Trophoblast cell (in vitro differentiated cells and primary cell): Measurements from ENCODE around the gene MPP3.

ENCODE experiments used
- DNase-seq, 2 donors: peaks; one replicate each; pipeline ENCODE4 v3.0.0-alpha.2; 2016
- H2AFZ ChIP-seq: 2 replicates; pipeline ENCODE4 v1.6.1; 2013; ENCODE audit warnings: low read length, moderate library complexity, mild to moderate bottlenecking; ENCODE audit not compliant: insufficient read depth, poor library complexity
- H2AK5ac ChIP-seq: 2 replicates; pipeline ENCODE4 v1.6.1; 2013; ENCODE audit warnings: mild to moderate bottlenecking, low read length
- H2BK120ac ChIP-seq: 2 replicates; pipeline ENCODE4 v1.6.1; 2013; ENCODE audit warnings: low read length, mild to moderate bottlenecking, moderate library complexity; ENCODE audit not compliant: insufficient read depth, poor library complexity
- H2BK12ac ChIP-seq: 2 replicates; pipeline ENCODE4 v1.6.1; 2013; ENCODE audit warnings: mild to moderate bottlenecking, low read length, moderate library complexity
- H2BK5ac ChIP-seq: 2 replicates; pipeline ENCODE4 v1.6.1; 2013; ENCODE audit warnings: low read length, low read depth, moderate library complexity, mild to moderate bottlenecking; ENCODE audit not compliant: poor library complexity
- H3K14ac ChIP-seq: 2 replicates; pipeline ENCODE4 v1.6.1; 2013; ENCODE audit warnings: mild to moderate bottlenecking, low read length
- H3K18ac ChIP-seq: 2 replicates; pipeline ENCODE4 v1.6.1; 2013; ENCODE audit warnings: mild to moderate bottlenecking, low read length
- H3K23ac ChIP-seq: 2 replicates; pipeline ENCODE4 v1.6.1; 2013; ENCODE audit warnings: low read length
- H3K27ac ChIP-seq: 2 replicates; pipeline ENCODE4 v1.5.1; 2013; ENCODE audit warnings: low read depth, mild to moderate bottlenecking, inconsistent platforms, low read length, moderate library complexity
- H3K27me3 ChIP-seq: 2 replicates; pipeline ENCODE4 v1.6.1; 2013; ENCODE audit warnings: inconsistent platforms, mild to moderate bottlenecking, low read length, moderate library complexity; ENCODE audit not compliant: insufficient read depth
- H3K36me3 ChIP-seq, 2 experiments: 1 replicate in 1 of 2; 2 replicates in 1 of 2; pipeline ENCODE4 v1.6.1; 2013; ENCODE audit warnings: low read length in 2 of 2, mild to moderate bottlenecking in 2 of 2, moderate library complexity in 1 of 2; ENCODE audit not compliant: insufficient read depth in 2 of 2, control insufficient read depth in 1 of 2
- H3K4ac ChIP-seq: 2 replicates; pipeline ENCODE4 v1.6.1; 2013; ENCODE audit warnings: low read depth, mild to moderate bottlenecking, low read length, moderate library complexity
- H3K4me1 ChIP-seq, 2 experiments: 1 replicate in 1 of 2; 2 replicates in 1 of 2; pipeline ENCODE4 v1.6.1; 2013; ENCODE audit warnings: low read length in 2 of 2, mild to moderate bottlenecking in 2 of 2, moderate library complexity in 1 of 2; ENCODE audit not compliant: insufficient read depth in 2 of 2, control insufficient read depth in 1 of 2
- H3K4me2 ChIP-seq: 2 replicates; pipeline ENCODE4 v1.6.1; 2013; ENCODE audit warnings: inconsistent platforms, mild to moderate bottlenecking, low read length, moderate library complexity
- H3K4me3 ChIP-seq: 2 replicates; pipeline ENCODE4 v1.5.1; 2013; ENCODE audit warnings: mild to moderate bottlenecking, low read depth, low read length, inconsistent platforms
- H3K79me1 ChIP-seq: one replicate; pipeline ENCODE4 v1.6.1; 2013; ENCODE audit warnings: low read length
- H3K79me2 ChIP-seq: 2 replicates; pipeline ENCODE4 v1.6.1; 2013; ENCODE audit warnings: low read length, mild to moderate bottlenecking; ENCODE audit not compliant: control insufficient read depth, insufficient read depth, poor library complexity
- H3K9ac ChIP-seq: 2 replicates; pipeline ENCODE4 v1.6.1; 2013; ENCODE audit warnings: mild to moderate bottlenecking, low read length
- H3K9me3 ChIP-seq: 2 replicates; pipeline ENCODE4 v1.6.1; 2013; ENCODE audit warnings: low read depth, mild to moderate bottlenecking, control low read depth, inconsistent platforms, low read length; ENCODE audit not compliant: insufficient read depth
- H4K12ac ChIP-seq: 2 replicates; pipeline ENCODE4 v1.6.1; 2013; ENCODE audit warnings: low read depth, mild to moderate bottlenecking, low read length, moderate library complexity
- H4K8ac ChIP-seq: 2 replicates; pipeline ENCODE4 v1.6.1; 2013; ENCODE audit warnings: low read depth, mild to moderate bottlenecking, low read length, moderate library complexity
- H4K91ac ChIP-seq: one replicate; pipeline ENCODE4 v1.6.1; 2013; ENCODE audit warnings: low read depth, mild to moderate bottlenecking, low read length, moderate library complexity
- WGBS: extraction: QIAGEN DNeasy Blood & Tissue Kit; methylation state at CpG from one replicate; pipeline ENCODE4 v1.1.7; 2013; ENCODE audit warnings: missing lambda C conversion rate; ENCODE audit not compliant: insufficient read length, insufficient coverage; ENCODE audit errors: extremely low coverage; 5-methylcytosine and 5-hydroxymethylcytosine counted together

Gene MPP3

GRCh38 chr17:43831633-43832032 lies 1.3 kb downstream of the MPP3 start:
- H3K4me2 ChIP-seq = no peak overlapping the region
- peaks cover 5 to 6% of the 10 kb centered on the region in 2 experiments for H3K4me1 ChIP-seq
- no peak overlapping the region for H3K23ac ChIP-seq
- WGBS = no CpG with 5 or more reads among the region's 8 CpGs
- H2AFZ ChIP-seq = no peak overlapping the region
- no peak for DNase-seq
- no peak overlapping the region for H4K91ac ChIP-seq
- no peak overlapping the region for H3K4ac ChIP-seq
- no peak overlapping the region for H2BK120ac ChIP-seq
- H3K79me2 ChIP-seq = no peaks in the 10 kb centered on the region
- no peak overlapping the region for H2BK5ac ChIP-seq
- H3K18ac ChIP-seq = no peak overlapping the region
- no peak overlapping the region for H3K27ac ChIP-seq
- no peak overlapping the region for H2BK12ac ChIP-seq
- peaks cover 30% of the 10 kb centered on the region for H3K27me3 ChIP-seq
- no peak overlapping the region for H3K14ac ChIP-seq
- no peaks in the 10 kb centered on the region for H3K36me3 ChIP-seq
- no peaks in the 10 kb centered on the region for H3K9me3 ChIP-seq
- no peak overlapping the region for H4K12ac ChIP-seq
- no peak overlapping the region for H3K9ac ChIP-seq
- no peak overlapping the region for H2AK5ac ChIP-seq
- no peaks in the 10 kb centered on the region for H3K79me1 ChIP-seq
- H4K8ac ChIP-seq = no peak overlapping the region
- H3K4me3 ChIP-seq = no peak overlapping the region

- no peak overlapping the region for H2AFZ ChIP-seq
- no peak overlapping the region for H3K23ac ChIP-seq
- H3K79me2 ChIP-seq = no peaks in the 10 kb centered on the region
- H3K27ac ChIP-seq = no peak overlapping the region
- H2BK120ac ChIP-seq = no peak overlapping the region
- no peak overlapping the region for H2BK5ac ChIP-seq
- no peak overlapping the region for H3K4me2 ChIP-seq
- peak in 1 of 2 donors; percentile 20 for DNase-seq
- no peak overlapping the region for H3K9ac ChIP-seq
- H3K36me3 ChIP-seq = no peaks in the 10 kb centered on the region
- H2BK12ac ChIP-seq = no peak overlapping the region
- H4K12ac ChIP-seq = no peak overlapping the region
- H3K14ac ChIP-seq = no peak overlapping the region
- no peak overlapping the region for H4K8ac ChIP-seq
- H3K9me3 ChIP-seq = no peaks in the 10 kb centered on the region
- H3K4me1 ChIP-seq = peaks cover 5 to 6% of the 10 kb centered on the region in 2 experiments
- WGBS = no CpG with 5 or more reads among the region's 7 CpGs
- no peak overlapping the region for H2AK5ac ChIP-seq
- no peak overlapping the region for H4K91ac ChIP-seq
- no peak overlapping the region for H3K4me3 ChIP-seq
- H3K4ac ChIP-seq = no peak overlapping the region
- peaks cover 30% of the 10 kb centered on the region for H3K27me3 ChIP-seq
- H3K18ac ChIP-seq = no peak overlapping the region
- no peaks in the 10 kb centered on the region for H3K79me1 ChIP-seq
Observed at GRCh38 chr17:43830510-43831140, 2.3 kb downstream of the MPP3 start.

- H3K27ac ChIP-seq = no peak overlapping the region
- no peak overlapping the region for H4K8ac ChIP-seq
- no peak overlapping the region for H3K18ac ChIP-seq
- H3K79me1 ChIP-seq = no peaks in the 10 kb centered on the region
- no peak overlapping the region for H2BK5ac ChIP-seq
- no peaks in the 10 kb centered on the region for H3K9me3 ChIP-seq
- no peak overlapping the region for H4K12ac ChIP-seq
- H3K36me3 ChIP-seq = no peaks in the 10 kb centered on the region
- H2AK5ac ChIP-seq = no peak overlapping the region
- H2BK120ac ChIP-seq = no peak overlapping the region
- H3K4me1 ChIP-seq = peaks cover 5 to 6% of the 10 kb centered on the region in 2 experiments
- no peak overlapping the region for H3K9ac ChIP-seq
- no peak overlapping the region for H3K4ac ChIP-seq
- H3K79me2 ChIP-seq = no peaks in the 10 kb centered on the region
- no peak overlapping the region for H3K4me2 ChIP-seq
- no peak overlapping the region for H4K91ac ChIP-seq
- WGBS = no CpG with 5 or more reads among the region's 14 CpGs
- H2AFZ ChIP-seq = no peak overlapping the region
- DNase-seq = no peak
- H3K4me3 ChIP-seq = no peak overlapping the region
- no peak overlapping the region for H3K23ac ChIP-seq
- no peak overlapping the region for H3K14ac ChIP-seq
- H3K27me3 ChIP-seq = peaks cover 30% of the 10 kb centered on the region
- no peak overlapping the region for H2BK12ac ChIP-seq
Observed at GRCh38 chr17:43829738-43830137, 3.2 kb downstream of the MPP3 start.

GRCh38 chr17:43827596-43827995 lies 5.3 kb downstream of the MPP3 start:
- H3K27me3 ChIP-seq = peaks cover 13% of the 10 kb centered on the region
- no peak overlapping the region for H4K91ac ChIP-seq
- H3K9me3 ChIP-seq = peaks cover 1% of the 10 kb centered on the region
- no peak overlapping the region for H3K23ac ChIP-seq
- no peaks in the 10 kb centered on the region for H3K79me2 ChIP-seq
- H2AFZ ChIP-seq = no peak overlapping the region
- H4K12ac ChIP-seq = no peak overlapping the region
- no peaks in the 10 kb centered on the region for H3K36me3 ChIP-seq
- H3K14ac ChIP-seq = no peak overlapping the region
- H2BK12ac ChIP-seq = no peak overlapping the region
- no peak overlapping the region for H3K9ac ChIP-seq
- WGBS = no CpG with 5 or more reads among the region's 9 CpGs
- no peak overlapping the region for H3K27ac ChIP-seq
- H3K79me1 ChIP-seq = no peaks in the 10 kb centered on the region
- H3K18ac ChIP-seq = no peak overlapping the region
- H3K4me3 ChIP-seq = no peak overlapping the region
- H3K4me1 ChIP-seq = peaks cover 3 to 4% of the 10 kb centered on the region in 2 experiments
- H3K4ac ChIP-seq = no peak overlapping the region
- no peak overlapping the region for H2BK120ac ChIP-seq
- no peak overlapping the region for H4K8ac ChIP-seq
- no peak for DNase-seq
- H2AK5ac ChIP-seq = no peak overlapping the region
- no peak overlapping the region for H3K4me2 ChIP-seq
- H2BK5ac ChIP-seq = no peak overlapping the region
